ENCODE results near the gene TMPRSS3.

The TMPRSS3 gene

GRCh38 chr21:42417533-42417932 is 21.7 kb upstream of the TMPRSS3 start:
- TF ChIP-seq, protein P1, sequence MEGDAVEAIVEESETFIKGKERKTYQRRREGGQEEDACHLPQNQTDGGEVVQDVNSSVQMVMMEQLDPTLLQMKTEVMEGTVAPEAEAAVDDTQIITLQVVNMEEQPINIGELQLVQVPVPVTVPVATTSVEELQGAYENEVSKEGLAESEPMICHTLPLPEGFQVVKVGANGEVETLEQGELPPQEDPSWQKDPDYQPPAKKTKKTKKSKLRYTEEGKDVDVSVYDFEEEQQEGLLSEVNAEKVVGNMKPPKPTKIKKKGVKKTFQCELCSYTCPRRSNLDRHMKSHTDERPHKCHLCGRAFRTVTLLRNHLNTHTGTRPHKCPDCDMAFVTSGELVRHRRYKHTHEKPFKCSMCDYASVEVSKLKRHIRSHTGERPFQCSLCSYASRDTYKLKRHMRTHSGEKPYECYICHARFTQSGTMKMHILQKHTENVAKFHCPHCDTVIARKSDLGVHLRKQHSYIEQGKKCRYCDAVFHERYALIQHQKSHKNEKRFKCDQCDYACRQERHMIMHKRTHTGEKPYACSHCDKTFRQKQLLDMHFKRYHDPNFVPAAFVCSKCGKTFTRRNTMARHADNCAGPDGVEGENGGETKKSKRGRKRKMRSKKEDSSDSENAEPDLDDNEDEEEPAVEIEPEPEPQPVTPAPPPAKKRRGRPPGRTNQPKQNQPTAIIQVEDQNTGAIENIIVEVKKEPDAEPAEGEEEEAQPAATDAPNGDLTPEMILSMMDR (IDR thresholded peaks at IDR 0.05): no peak
- Histone ChIP-seq H3K4me1 (ENCODE audit: control insufficient read depth in 1 of 2, insufficient read depth in 1 of 2, low read depth in 1 of 2, low read length in 1 of 2) (no peaks in the 10 kb centered on the region), H3K36me3 (no peaks in the 10 kb centered on the region), H3K27me3 (no peaks in the 10 kb centered on the region), H3K4me3 (ENCODE audit: low read depth in 1 of 2, low read length in 1 of 2) (no peak overlapping the region), H3K27ac (no peak overlapping the region), H3K9me3 (no peaks in the 10 kb centered on the region)

DNA sequence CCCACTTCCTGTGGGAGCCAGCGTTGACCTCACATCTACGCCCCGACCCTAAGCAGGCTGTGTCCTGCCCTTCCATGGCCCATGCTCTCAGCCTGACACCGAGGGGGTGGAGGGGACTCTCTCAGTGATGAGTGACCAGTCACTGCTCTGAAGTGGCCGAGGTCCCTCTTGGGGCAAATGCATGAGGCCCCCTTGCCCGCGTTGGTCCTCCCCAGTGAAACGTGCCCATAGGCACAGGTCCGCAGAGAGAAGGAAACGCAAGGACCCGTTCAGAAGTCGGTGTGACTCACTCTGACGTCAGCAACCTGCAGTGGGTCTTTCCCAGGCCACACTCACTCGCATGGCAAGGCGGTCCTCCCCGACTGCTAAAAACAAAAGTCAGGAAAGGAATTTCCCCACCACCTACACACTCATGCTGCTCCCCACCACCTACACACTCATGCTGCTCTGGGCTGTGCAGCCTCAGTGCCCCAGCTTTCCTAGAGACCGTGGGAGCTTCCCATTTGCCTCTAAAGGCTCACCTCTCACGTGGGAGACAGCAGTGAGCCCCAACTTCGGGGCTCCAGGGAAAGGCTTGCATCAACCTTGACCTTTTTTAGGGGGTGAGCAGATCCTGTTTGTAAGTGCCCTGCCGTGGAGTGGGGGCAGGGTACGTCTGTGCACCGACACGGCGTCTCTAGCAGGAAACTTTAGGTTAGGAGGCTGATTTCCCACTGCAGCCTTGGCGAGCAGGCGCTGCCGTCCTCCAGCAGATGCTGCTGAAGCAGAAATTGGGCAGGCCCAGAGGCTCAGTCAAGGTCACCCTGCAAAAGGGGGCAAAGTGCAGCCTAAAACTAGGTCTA is 19.3 kb upstream of the TMPRSS3 start:
- TF ChIP-seq, protein P1 (IDR thresholded peaks at IDR 0.05): no peak
- Histone ChIP-seq H3K36me3 (no peaks in the 10 kb centered on the region), H3K4me1 (ENCODE audit: control insufficient read depth in 1 of 2, insufficient read depth in 1 of 2, low read depth in 1 of 2, low read length in 1 of 2) (no peaks in the 10 kb centered on the region), H3K27me3 (no peaks in the 10 kb centered on the region), H3K4me3 (ENCODE audit: low read depth in 1 of 2, low read length in 1 of 2) (no peak overlapping the region), H3K9me3 (no peaks in the 10 kb centered on the region), H3K27ac (no peak overlapping the region)

DNA sequence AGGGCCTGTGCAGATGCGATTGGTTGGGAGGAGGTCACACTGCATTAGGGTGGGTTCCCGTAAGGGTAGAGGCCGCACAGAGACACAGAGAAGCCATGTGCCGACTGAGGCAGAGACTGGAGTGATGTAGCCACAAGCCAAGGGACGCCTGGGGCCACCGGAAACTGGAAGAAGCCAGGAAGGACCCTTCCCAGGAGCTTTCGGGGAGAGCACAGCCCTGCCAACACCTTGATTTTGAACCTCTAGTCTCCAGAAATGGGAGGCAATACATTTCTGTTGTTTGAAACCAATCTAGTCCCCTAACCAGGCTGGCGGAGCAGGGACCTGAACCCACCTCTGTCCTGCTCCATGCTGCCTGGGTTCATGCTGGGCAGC is 18.7 kb upstream of the TMPRSS3 start:
- Histone ChIP-seq H3K9me3 (no peaks in the 10 kb centered on the region), H3K4me3 (ENCODE audit: low read depth in 1 of 2, low read length in 1 of 2) (no peak overlapping the region), H3K27me3 (no peaks in the 10 kb centered on the region), H3K27ac (no peak overlapping the region), H3K4me1 (ENCODE audit: control insufficient read depth in 1 of 2, insufficient read depth in 1 of 2, low read depth in 1 of 2, low read length in 1 of 2) (no peaks in the 10 kb centered on the region), H3K36me3 (no peaks in the 10 kb centered on the region)
- TF ChIP-seq, protein P1 (IDR thresholded peaks at IDR 0.05): no peak

- H3K9me3 ChIP-seq: no peaks in the 10 kb centered on the region
- no peaks in the 10 kb centered on the region for H3K27me3 ChIP-seq
- TF ChIP-seq, protein P1 (IDR thresholded peaks at IDR 0.05): no peak
- H3K36me3 ChIP-seq: no peaks in the 10 kb centered on the region
- H3K4me1 ChIP-seq (ENCODE audit: control insufficient read depth in 1 of 2, insufficient read depth in 1 of 2, low read depth in 1 of 2, low read length in 1 of 2): no peaks in the 10 kb centered on the region
- H3K4me3 ChIP-seq (ENCODE audit: low read depth in 1 of 2, low read length in 1 of 2): no peak overlapping the region
- no peak overlapping the region for H3K27ac ChIP-seq
Measured at GRCh38 chr21:42414066-42414465, 18.2 kb upstream of the TMPRSS3 start.

DNA sequence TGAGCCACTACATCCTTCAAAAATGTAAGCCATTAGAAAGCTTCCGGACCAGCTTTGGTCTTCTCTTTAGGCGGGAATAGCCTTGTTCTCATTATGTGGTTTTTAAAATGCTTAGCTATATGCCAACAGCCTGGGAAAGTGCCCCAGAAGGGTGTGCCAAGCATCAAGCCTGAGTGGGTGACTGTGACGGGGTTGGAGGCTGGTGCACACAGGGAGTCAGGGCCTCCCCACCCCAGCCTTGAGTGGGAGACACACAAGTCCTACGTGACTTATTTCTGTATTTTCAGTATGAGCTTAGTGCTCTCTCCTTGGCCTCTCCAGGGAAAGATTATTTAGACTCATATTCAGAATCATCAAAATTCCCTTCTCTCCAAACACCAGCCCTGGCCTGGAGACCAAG is 17.6 kb upstream of the TMPRSS3 start:
- H3K4me1 ChIP-seq (ENCODE audit: control insufficient read depth in 1 of 2, insufficient read depth in 1 of 2, low read depth in 1 of 2, low read length in 1 of 2): no peaks in the 10 kb centered on the region

More for the DNA sequence above, 17.6 kb upstream of the TMPRSS3 start:
- Histone ChIP-seq H3K36me3 (no peaks in the 10 kb centered on the region), H3K27me3 (no peaks in the 10 kb centered on the region), H3K4me3 (ENCODE audit: low read depth in 1 of 2, low read length in 1 of 2) (no peak overlapping the region), H3K27ac (no peak overlapping the region), H3K9me3 (no peaks in the 10 kb centered on the region)
- TF ChIP-seq, protein P1 (IDR thresholded peaks at IDR 0.05): no peak
